GM23338 (cell line): ENCODE data around the gene CYP3A4. TPM values are rescaled to one million over a fixed set of nuclear protein-coding genes. Genes with fewer than 3 reads are reported as not detected.

Experiments used
- ATAC-seq: fragments of 200-7000 bp; cut with Tn5 transposase; 3 replicates; pipeline ENCODE4 v1.9.1; 2020
- DNase-seq: peaks from one replicate; pipeline ENCODE4 v3.0.0-alpha.2; 2015; ENCODE audit warnings: low spot score
- H2AFZ ChIP-seq: fragments of 200-600 bp; sonication (generic); 2 replicates; pipeline ENCODE4 v1.8.0; 2016; ENCODE audit warnings: antibody characterized with exemption, mild to moderate bottlenecking, moderate library complexity
- H3F3A ChIP-seq: fragments of 200-600 bp; sonication (generic); replicated peaks from 2 replicates; pipeline ENCODE4 v1.8.0; 2017; ENCODE audit warnings: antibody characterized with exemption, mixed run types, low read depth
- H3K27ac ChIP-seq: fragments of 200-600 bp; sonication (generic); 2 replicates; pipeline ENCODE4 v1.6.1; 2016; ENCODE audit warnings: low read depth
- H3K27me3 ChIP-seq: fragments of 200-600 bp; sonication (generic); 2 replicates; pipeline ENCODE4 v1.8.0; 2016; ENCODE audit warnings: mild to moderate bottlenecking, mixed run types, moderate library complexity; ENCODE audit not compliant: insufficient read depth
- H3K36me3 ChIP-seq: fragments of 200-600 bp; sonication (generic); 2 replicates; pipeline ENCODE4 v1.8.0; 2016; ENCODE audit warnings: mild to moderate bottlenecking; ENCODE audit not compliant: insufficient read depth
- H3K4me1 ChIP-seq: fragments of 200-600 bp; sonication (generic); 2 replicates; pipeline ENCODE4 v1.8.0; 2016; ENCODE audit warnings: mild to moderate bottlenecking, moderate library complexity; ENCODE audit not compliant: insufficient read depth
- H3K4me2 ChIP-seq: fragments of 200-600 bp; sonication (generic); 2 replicates; pipeline ENCODE4 v1.7.1; 2017; ENCODE audit warnings: mixed run types
- H3K4me3 ChIP-seq: fragments of 200-600 bp; sonication (generic); 2 replicates; pipeline ENCODE4 v1.6.1; 2016; ENCODE audit warnings: mixed run types
- H3K79me2 ChIP-seq: fragments of 200-600 bp; sonication (generic); replicated peaks from 2 replicates; pipeline ENCODE4 v1.8.0; 2017; ENCODE audit warnings: mild to moderate bottlenecking; ENCODE audit not compliant: insufficient read depth
- H3K9me2 ChIP-seq: fragments of 200-600 bp; sonication (generic); 2 replicates; pipeline ENCODE4 v1.8.0; 2017; ENCODE audit not compliant: insufficient read depth
- H4K20me1 ChIP-seq: fragments of 200-600 bp; sonication (generic); replicated peaks from 2 replicates; pipeline ENCODE4 v1.8.0; 2017; ENCODE audit warnings: mild to moderate bottlenecking; ENCODE audit not compliant: insufficient read depth
- H3K27ac Mint-ChIP-seq: 2 replicates; pipeline ENCODE4 v1.8.0; 2020; ENCODE audit warnings: inconsistent platforms, mild to moderate bottlenecking, moderate library complexity, mixed read lengths
- H3K27me3 Mint-ChIP-seq: 3 replicates; pipeline ENCODE4 v1.8.0; 2022; ENCODE audit warnings: low read depth, mild to moderate bottlenecking, moderate library complexity, mixed read lengths, inconsistent platforms; ENCODE audit not compliant: insufficient read depth, poor library complexity
- H3K36me3 Mint-ChIP-seq: 3 replicates; pipeline ENCODE4 v1.8.0; 2021; ENCODE audit warnings: low read depth, mild to moderate bottlenecking, inconsistent platforms, moderate library complexity, mixed read lengths
- H3K4me1 Mint-ChIP-seq: 3 replicates; pipeline ENCODE4 v1.8.0; 2020; ENCODE audit warnings: mild to moderate bottlenecking, inconsistent platforms, mixed read lengths
- H3K4me3 Mint-ChIP-seq: 3 replicates; pipeline ENCODE4 v1.8.0; 2021; ENCODE audit warnings: moderate library complexity, mild to moderate bottlenecking, inconsistent platforms, mixed read lengths
- H3K9me3 Mint-ChIP-seq: 3 replicates; pipeline ENCODE4 v1.8.0; 2020; ENCODE audit warnings: moderate library complexity, mild to moderate bottlenecking, inconsistent platforms, mixed read lengths
- CREB1 ChIP-seq: fragments of 250-450 bp; sonication (Bioruptor Pico); IDR thresholded peaks from 2 replicates; pipeline ENCODE4 v1.5.0; 2020; ENCODE audit warnings: low read depth, mild to moderate bottlenecking, moderate library complexity
- CTCF ChIP-seq, 2 experiments: fragments of 200-600 bp in 1 of 2; sonication (generic) in 1 of 2; conservative IDR thresholded peaks; 2 replicates each; pipeline versions ENCODE4 v1.5.1 to v1.6.1; 2016 to 2017; ENCODE audit warnings: antibody characterized with exemption in 2 of 2, low read depth in 2 of 2, mild to moderate bottlenecking in 2 of 2, moderate library complexity in 1 of 2
- EZH2 ChIP-seq: fragments of 200-600 bp; sonication (generic); IDR thresholded peaks from one replicate; pipeline ENCODE4 v1.8.0; 2017; ENCODE audit warnings: antibody characterized with exemption, mild to moderate bottlenecking, low read depth; ENCODE audit not compliant: unreplicated experiment
- EZH2phosphoT487 ChIP-seq: fragments of 200-600 bp; sonication (generic); IDR thresholded peaks from one replicate; pipeline ENCODE4 v1.8.1; 2018; ENCODE audit warnings: antibody characterized with exemption; ENCODE audit not compliant: unreplicated experiment
- JUNB ChIP-seq: IDR thresholded peaks from one replicate; pipeline ENCODE4 v1.6.1; 2016; ENCODE audit warnings: antibody characterized with exemption; ENCODE audit not compliant: unreplicated experiment
- NANOG ChIP-seq: IDR thresholded peaks from 2 replicates; pipeline ENCODE4 v1.6.1; 2016; ENCODE audit warnings: antibody characterized with exemption, borderline replicate concordance
- POLR2AphosphoS5 ChIP-seq: IDR thresholded peaks from 2 replicates; pipeline ENCODE4 v1.6.1; 2016; ENCODE audit warnings: antibody characterized with exemption, low read depth
- STAT1 ChIP-seq: IDR thresholded peaks from one replicate; pipeline ENCODE4 v1.6.1; 2016; ENCODE audit warnings: antibody characterized with exemption; ENCODE audit not compliant: unreplicated experiment
- ZNF114 ChIP-seq: fragments of 250-450 bp; sonication (Bioruptor Pico); IDR thresholded peaks from 2 replicates; pipeline ENCODE4 v1.5.0; 2020; ENCODE audit warnings: mild to moderate bottlenecking, moderate library complexity
- ZNF331 ChIP-seq: fragments of 250-450 bp; sonication (Bioruptor Pico); IDR thresholded peaks from 2 replicates; pipeline ENCODE4 v1.5.0; 2020; ENCODE audit warnings: low read depth, mild to moderate bottlenecking, moderate library complexity
- ZNF462 ChIP-seq: fragments of 250-450 bp; sonication (Bioruptor Pico); IDR thresholded peaks from 2 replicates; pipeline ENCODE4 v1.5.0; 2020; ENCODE audit warnings: mild to moderate bottlenecking, moderate library complexity
- polyA plus RNA-seq: library from polyadenylated mRNA; unstranded; fragments of >200 nt; fragmentation: Nextera tagmentation; extraction: Ambion mirVana; gene quantifications from 2 replicates; pipeline ENCODE4 v1.2.1, GENCODE V29; 2016
- total RNA-seq: library from RNA; depleted of rRNA; stranded (reverse); fragments of >200 nt; shearing (Covaris generic); gene quantifications from 2 replicates; pipeline ENCODE4 v1.2.3, GENCODE V29; 2014
- TF ChIP-seq, protein P1 (sequence below): IDR thresholded peaks from one replicate; pipeline ENCODE4 v1.6.1; 2018; ENCODE audit warnings: antibody characterized with exemption; ENCODE audit not compliant: unreplicated experiment
- TF ChIP-seq, protein P2 (sequence below): IDR thresholded peaks from 2 replicates; pipeline ENCODE4 v1.6.1; 2016; ENCODE audit warnings: antibody characterized with exemption

Gene CYP3A4
- total and polyA plus RNA-seq, 2 experiments from 2014 or later, result not detected

DNA sequence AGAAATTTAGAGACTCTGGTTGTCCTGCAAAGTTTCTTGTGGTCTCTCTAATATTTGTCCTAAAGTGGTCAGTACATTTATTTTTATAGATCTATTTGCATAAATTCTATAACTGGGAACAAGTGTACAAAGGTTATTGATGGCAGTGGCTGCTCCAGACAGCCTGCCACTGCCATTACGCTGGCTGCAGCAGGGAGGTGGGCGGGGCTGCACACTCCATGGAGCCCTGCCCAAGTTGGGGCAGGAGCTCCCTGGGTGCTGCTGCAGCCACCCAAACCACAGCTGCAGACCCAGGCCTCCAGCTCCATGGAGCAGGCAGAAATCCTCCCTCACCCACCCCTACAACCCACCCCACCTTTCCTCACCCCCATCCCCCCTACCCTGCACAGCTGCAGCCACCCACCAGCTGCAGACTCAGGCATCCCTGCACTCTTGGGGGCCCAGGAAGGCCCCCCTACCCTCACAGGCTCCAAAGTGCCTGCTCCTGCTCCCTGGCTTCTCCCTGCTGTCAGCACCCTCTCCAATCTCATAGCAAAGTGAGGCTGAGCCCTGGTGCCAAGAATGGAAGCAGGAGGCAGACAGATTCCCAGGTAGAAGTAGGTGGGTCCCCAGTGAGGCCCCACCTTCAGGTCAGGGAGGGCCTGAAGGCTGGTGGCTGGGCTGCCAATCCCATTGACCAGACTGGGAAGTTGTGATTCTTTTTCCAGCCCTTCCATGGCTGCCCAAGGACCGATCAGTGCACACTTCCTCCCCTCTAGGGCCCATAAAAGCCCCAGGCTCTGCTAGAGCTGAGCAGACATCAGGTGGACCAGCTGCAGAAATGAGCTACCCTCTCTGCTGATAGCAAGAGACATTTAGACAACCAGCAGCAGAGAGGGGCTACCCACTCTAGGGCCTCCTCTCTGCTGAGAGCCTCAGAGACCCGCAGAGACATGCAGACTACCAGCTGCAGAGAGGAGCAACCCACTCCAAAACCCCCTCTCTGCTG lies 39.0 kb upstream of the CYP3A4 start:
- H3K9me3 Mint-ChIP-seq, result no peaks in the 10 kb centered on the region

More for the DNA sequence above, 39.0 kb upstream of the CYP3A4 start:
- Histone ChIP-seq H3K79me2 (no peaks in the 10 kb centered on the region), H2AFZ (no peak overlapping the region), H3K9me2 (no peaks in the 10 kb centered on the region), H3K4me3 (no peak overlapping the region), H3K4me2 (no peak overlapping the region), H3K36me3 (no peaks in the 10 kb centered on the region), H4K20me1 (no peaks in the 10 kb centered on the region), H3F3A (no peaks in the 10 kb centered on the region), H3K4me1 (no peaks in the 10 kb centered on the region), H3K27me3 (no peaks in the 10 kb centered on the region), H3K27ac (no peak overlapping the region)
- ATAC-seq (no peak), DNase-seq (no peak)
- Mint-ChIP-seq H3K27ac (no peak overlapping the region), H3K4me1 (no peaks in the 10 kb centered on the region), H3K4me3 (no peak overlapping the region), H3K36me3 (no peaks in the 10 kb centered on the region), H3K27me3 (no peaks in the 10 kb centered on the region)
- TF ChIP-seq, protein P1, sequence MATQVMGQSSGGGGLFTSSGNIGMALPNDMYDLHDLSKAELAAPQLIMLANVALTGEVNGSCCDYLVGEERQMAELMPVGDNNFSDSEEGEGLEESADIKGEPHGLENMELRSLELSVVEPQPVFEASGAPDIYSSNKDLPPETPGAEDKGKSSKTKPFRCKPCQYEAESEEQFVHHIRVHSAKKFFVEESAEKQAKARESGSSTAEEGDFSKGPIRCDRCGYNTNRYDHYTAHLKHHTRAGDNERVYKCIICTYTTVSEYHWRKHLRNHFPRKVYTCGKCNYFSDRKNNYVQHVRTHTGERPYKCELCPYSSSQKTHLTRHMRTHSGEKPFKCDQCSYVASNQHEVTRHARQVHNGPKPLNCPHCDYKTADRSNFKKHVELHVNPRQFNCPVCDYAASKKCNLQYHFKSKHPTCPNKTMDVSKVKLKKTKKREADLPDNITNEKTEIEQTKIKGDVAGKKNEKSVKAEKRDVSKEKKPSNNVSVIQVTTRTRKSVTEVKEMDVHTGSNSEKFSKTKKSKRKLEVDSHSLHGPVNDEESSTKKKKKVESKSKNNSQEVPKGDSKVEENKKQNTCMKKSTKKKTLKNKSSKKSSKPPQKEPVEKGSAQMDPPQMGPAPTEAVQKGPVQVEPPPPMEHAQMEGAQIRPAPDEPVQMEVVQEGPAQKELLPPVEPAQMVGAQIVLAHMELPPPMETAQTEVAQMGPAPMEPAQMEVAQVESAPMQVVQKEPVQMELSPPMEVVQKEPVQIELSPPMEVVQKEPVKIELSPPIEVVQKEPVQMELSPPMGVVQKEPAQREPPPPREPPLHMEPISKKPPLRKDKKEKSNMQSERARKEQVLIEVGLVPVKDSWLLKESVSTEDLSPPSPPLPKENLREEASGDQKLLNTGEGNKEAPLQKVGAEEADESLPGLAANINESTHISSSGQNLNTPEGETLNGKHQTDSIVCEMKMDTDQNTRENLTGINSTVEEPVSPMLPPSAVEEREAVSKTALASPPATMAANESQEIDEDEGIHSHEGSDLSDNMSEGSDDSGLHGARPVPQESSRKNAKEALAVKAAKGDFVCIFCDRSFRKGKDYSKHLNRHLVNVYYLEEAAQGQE, result no peak
- TF ChIP-seq JUNB (no peak), EZH2 (no peak), ZNF114 (CRISPR knock-in tag) (no peak), STAT1 (no peak), NANOG (no peak), ZNF462 (CRISPR knock-in tag) (no peak), ZNF331 (CRISPR knock-in tag) (no peak), CREB1 (CRISPR knock-in tag) (no peak), POLR2AphosphoS5 (no peak), CTCF (conservative IDR thresholded peaks at IDR 0.05; ENCODE audit: low read depth in 2 of 2) (no peak), EZH2phosphoT487 (no peak)
- TF ChIP-seq, protein P2, sequence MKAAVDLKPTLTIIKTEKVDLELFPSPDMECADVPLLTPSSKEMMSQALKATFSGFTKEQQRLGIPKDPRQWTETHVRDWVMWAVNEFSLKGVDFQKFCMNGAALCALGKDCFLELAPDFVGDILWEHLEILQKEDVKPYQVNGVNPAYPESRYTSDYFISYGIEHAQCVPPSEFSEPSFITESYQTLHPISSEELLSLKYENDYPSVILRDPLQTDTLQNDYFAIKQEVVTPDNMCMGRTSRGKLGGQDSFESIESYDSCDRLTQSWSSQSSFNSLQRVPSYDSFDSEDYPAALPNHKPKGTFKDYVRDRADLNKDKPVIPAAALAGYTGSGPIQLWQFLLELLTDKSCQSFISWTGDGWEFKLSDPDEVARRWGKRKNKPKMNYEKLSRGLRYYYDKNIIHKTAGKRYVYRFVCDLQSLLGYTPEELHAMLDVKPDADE, result no peak
